ENCODE results near the gene ACAP1.

ACAP1 gene

DNA sequence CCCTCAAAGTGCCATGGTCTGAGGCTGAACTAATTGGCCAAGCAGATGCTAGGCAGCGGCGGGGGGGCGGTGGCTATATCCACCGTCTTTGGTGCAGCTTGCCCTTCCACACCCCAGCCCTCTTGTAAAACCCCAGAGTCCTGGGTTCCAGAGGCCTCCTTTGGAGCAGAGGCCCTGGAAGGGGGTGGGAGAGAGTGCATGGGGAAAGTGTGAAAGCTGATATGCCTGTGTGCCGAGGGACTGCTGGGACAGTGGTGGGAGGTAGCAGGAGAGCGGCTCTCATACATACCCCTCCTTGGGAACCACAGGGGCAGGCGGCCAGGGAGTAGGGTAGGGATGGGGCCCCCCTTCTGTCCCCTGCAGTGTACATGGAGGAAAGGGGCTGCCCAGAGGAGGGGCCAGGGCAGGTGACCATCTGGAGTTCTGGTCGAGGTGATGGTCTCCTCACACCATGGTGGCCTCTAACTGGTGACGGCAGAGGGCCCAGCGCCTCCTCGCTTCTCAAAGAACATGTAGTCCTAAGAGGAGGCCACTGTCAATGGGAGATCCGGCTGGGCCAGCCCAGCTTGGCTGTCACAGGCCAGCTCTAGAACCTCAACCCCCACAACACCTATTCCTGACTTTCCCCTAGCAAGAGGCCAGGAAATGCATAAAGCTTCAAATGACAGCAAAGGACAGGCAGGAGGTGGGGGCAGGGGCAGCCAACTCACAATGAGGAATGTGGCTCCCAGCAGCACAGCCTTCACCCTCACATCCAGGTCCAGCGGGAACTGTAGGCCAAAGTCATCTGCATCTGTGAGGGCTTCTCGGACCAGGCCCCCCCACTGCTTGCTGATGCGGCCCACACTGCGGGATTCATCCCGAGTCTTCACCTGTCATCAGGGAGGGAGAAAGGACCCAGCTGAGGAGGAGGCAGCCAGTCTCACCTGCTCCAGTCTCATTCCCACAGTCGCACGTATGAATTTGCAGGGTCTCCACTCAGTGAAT, 53.9 kb downstream of the ACAP1 start:
- no peak for DNase-seq (ENCODE audit: low read depth)

DNA sequence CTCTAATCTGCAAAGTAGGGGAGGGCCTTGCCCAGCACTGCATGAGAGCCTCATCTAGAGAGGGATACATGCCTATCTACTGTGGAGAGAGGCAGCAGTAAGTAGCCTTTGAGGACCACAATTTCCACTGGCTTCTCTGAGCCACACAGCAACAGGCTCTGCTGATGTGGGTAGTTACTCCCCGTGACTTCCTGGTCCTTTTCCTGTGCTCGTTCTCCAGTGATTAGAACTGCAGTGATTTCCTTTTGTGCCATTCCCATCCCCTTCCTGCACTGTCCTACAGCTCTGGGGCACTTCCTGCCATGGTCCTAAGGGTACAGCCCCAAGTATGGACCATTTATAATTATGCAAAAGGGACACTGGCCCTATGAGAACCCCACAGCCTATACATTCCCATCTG, 55.0 kb downstream of the ACAP1 start:
- no peak for DNase-seq (ENCODE audit: low read depth)

DNA sequence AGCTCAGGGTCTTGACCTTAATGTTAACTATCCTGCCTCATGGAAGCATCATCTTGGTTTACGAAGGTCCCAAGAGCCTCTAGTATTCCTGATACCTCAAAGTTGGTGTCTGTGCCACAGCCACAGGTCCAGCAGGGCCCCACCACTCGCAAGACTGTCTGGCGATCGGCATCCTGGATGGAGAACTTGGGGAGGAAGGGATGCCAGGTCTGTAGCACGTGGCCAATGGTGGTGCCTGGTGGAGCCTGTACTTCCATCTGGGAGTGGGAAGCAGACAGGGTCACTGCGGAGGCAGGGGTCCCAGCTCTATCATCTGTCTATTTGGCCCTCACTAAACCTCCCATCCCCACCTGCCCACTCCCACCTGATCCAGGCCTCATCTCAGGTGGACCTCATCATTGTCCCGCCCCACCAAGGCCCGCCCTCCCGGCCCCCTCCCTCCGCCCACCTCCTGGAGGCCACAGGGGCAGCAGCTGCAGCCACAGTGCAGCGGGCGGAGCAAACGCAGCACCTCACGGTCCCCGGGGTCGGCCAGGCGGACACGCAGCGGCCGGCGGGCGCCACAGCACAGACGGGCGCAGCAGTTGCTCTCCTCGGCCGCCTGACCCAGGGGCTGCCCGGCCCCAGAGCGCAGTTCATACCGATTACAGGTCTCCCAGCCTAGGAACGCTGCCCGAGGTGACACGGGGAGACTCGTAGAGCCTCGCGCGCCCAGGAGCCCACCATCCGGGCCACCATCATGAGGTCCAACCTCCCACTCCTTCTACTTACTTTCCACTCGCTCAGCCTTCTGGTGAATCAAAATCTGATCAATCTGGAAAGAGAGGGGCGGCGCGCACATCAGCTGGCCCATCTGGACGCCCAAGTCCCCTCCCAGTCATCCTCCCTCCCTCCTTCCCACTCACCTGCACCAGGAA, 56.6 kb downstream of the ACAP1 start:
- DNase-seq (ENCODE audit: low read depth), result no peak

DNA sequence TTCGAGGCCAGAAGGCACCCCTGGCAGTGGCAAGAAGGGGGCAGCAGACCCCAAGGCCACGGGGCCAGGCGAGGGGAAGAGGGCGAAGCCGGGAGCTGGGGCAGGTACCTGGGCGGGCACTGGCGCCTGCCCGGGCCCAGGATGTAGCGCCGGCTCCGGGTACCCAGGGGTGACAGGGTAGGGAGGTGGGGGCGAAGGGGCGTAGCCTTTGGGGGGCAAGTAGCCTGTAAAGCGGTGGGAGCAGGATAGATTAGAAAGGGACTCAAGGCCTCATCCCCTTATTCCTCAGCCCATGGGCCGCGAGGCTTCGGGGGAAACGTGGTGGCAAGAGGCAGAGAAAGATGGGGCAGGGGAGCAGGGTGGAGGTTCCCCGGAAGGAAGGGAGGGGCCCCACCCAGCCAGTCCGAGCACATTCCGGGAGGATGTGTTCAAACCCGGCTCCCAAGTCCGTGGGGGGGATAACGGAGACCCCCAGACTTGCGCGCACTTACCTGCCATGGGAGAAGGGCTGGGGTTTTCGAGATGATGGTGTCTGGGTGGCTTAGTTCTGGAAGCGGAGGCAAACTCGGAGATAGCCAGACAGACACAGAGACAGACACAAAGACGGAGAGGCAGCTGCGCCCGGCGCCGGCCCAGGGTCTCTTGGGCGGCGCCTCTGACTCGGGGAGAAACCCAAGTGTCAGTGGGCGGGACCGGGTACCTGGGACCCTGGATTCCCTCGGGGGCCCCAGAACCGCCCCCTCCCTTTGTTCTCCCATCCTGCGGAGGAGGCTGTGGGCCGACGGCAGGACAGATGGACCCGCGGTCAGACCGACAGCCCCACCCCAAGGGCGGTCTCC, 57.5 kb downstream of the ACAP1 start:
- DNase-seq (ENCODE audit: low read depth), result peak; percentile 37

DNA sequence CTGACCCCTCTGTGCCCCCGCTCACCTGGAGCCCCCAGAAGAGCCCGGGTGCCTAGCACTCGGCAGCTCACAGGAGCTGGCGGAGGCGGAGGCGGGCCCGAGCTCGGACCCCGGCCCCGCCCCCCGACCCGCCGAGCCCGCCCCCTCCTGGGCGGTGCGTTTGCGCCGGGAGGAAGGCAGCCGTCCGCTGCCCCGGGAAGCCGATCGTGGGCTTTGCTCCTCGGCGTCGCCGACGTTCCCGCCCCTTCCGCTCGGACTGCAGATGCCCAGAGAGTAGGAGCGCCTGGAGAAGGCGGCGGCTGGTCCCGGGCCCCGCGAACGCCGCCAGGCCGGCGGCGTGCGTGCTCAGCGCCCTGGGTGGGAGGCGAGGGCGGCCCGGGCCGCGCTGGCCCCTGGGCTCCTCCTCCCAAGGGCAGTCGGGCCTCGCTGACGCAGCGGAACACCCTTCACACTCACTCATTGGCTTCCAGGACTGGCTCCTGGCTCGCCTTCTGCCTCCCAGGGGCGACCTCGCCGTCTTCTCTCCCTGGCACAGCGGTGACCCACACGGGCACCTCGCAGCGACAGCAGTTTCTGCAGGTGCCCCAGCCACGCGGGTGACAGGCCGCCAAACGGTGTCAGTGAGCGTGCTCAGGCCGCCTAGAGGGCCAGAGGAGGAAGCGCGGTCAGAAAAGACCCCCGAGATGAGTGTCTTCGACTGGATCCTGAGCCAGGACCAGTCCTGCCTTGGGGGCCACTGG, 58.3 kb downstream of the ACAP1 start, which contains the start of gene PLSCR3:
Gene PLSCR3, minus strand, starts transcription at position 74 of the 740 bp plus-strand sequence. CDS start 415 bp downstream, outside the sequence.
- DNase-seq (ENCODE audit: low read depth), result peak; percentile 93

DNA sequence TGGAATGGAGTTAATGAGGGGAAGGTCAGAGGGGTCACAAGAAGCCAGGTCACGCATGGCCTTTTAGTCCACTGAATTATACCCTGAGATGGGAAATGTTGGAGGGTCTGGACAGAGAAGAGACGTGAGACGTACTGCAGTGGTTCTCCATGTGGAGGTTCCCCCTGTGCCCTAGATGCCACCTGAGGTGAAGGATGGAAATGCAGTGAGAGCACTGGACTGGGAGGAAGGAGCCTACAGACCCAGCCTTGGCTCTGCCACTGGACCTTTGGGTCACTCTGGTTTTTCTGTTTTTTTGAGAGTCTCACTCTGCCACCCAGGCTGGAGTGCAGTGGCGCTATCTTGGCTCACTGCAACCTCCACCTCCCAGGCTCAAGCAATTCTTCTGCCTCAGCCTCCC, 59.8 kb downstream of the ACAP1 start:
- DNase-seq (ENCODE audit: low read depth), result no peak

DNA sequence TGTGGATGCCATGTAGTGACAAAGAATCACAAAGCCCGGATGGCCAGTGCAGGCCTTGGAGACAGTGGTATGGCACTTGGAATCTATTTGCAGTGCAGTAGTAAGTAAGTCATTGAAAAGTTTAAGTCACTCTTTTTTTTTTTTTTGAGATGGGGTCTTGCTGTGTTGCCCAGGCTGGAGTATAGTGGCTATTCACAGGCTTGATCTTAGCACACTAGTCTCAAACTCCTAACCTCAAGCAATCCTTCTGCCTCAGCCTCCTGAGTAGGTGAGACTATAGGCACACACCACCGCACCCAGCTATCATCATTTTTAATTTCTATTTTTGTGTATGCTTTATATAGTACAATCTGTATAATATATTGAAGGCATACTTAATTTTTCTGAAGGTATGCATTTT, 62.3 kb downstream of the ACAP1 start:
- no peak for DNase-seq (ENCODE audit: low read depth)
